NCI-H1436 treated with DMSO at 0.1 percent for 48 hours (cell line): ENCODE data around the gene CRKL.

Experiments
- DNase-seq: peaks from one replicate; lab custom pipeline; 2025; lab: John Stamatoyannopoulos, UW

The CRKL gene

DNA sequence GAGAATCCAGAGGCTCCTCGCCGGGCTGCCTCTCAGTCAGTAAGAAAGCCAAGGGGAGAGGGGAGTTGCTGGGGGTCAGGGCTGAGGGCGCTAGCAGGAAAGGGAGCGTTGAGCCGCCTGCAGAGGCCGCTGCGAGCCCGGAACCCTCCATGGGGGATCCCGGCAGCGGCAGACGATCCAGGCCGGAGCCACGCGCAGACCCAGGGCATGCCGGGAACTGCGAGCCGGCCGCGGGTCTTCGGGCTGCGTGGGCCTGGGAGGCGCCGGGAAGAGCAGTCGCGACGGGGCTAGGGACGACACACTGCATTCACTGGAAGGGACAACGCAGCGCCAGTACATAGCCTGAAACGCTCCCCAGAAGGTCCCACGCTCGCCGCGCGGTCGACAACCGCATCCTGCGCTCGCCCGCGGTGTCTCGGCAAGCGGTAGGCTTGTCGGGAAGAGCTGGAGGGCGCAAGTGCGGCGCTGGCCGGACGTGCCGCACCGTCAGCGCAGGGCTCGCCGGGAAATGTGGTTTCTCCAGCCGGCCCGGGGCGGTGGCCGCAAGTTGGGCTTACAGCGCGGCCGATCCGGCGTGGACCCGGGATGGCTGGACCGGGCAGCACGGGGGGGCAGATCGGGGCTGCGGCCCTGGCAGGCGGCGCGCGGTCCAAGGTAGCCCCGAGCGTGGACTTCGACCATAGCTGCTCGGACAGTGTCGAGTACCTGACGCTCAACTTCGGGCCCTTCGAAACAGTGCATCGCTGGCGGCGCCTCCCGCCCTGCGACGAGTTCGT, 64.8 kb downstream of the CRKL start, which contains the start of gene LZTR1:
Gene LZTR1 (plus strand): TSS at position 511 of the 776 bp plus-strand sequence. CDS start 75 bp downstream, at position 586.
- DNase-seq = peak; percentile 24

DNA sequence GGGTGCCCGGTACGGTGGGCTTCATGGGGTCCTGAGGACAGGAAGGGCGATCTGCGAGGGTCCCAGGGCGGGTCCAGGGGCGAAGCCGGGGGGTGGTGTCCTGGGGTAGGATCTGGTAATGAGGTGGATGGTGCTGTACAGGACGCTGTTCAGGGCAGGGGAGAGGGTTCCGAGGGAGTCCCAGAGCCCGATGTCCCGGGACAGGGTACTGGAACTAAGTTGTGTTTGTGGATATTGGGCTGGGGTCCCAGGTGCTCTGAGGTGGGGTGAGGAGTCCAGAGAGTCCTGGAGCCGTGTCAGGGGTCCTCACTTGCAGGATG, 65.3 kb downstream of the CRKL start:
- DNase-seq = no peak

DNA sequence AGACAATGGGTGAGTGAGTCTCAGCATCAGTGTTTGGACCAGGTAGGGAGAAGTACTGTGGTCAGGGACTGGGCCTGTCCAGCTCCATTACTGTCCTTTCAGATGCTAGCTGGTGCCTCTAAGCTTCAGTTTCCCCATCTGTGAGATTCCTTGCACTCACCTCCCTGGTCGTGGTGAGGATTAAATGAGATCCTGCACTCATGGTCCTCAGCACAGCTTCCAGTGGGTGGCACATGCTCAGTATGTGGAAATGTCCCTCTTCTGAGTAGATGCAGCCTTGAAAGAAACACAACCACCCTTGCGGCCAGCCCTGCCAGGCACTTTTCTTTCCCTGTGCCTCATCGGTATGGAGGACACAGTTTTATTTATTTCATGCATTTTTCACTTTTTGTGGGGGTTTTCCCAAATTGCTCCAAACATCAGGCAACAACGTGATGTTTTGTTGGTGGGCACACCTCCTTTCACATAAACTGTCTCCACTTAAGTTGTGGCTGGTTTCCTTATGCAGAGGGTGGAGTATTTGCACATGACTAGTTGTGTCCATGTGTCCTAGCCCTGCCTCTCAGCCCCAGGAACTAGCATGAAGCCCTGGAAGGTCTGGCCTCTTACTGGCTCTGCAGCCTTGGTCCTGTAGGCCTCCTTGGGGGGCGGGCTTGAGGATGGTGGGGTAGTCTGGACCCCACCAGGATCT, 66.0 kb downstream of the CRKL start:
- no peak for DNase-seq

DNA sequence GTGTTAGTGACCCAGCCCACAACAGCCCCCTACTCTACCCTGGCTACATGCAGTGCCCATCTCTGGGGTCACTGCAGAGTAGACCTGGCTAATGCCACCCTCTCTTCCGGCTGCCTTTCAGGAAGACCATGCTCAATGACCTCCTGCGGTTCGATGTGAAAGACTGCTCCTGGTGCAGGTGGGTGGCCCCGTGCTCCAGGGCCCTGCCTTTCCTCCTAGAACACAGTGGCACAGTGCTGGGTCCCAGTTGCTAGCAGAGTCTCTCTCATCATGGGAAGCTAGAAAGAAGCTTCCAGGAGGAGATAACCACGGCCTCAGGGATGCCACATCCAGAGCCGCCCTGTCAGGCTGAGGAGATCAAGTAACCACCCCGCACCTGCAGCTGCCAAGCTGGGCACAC, 68.5 kb downstream of the CRKL start:
- DNase-seq = no peak

DNA sequence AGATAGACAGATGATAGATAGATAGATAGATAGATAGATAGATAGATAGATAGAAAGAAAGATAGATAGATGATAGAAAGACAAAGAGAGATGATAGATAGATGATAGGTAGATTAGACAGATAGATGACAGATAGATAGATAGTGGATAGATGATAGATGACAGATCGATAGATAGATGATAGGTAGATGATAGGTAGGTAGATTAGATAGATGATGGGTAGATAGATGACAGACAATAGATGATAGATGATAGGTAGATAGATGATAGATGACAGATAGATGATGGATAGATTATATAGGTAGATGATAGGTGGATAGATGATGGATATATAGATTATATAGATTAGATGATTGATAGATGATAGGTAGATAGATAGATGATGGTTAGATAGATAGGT, 69.2 kb downstream of the CRKL start:
- DNase-seq = no peak

DNA sequence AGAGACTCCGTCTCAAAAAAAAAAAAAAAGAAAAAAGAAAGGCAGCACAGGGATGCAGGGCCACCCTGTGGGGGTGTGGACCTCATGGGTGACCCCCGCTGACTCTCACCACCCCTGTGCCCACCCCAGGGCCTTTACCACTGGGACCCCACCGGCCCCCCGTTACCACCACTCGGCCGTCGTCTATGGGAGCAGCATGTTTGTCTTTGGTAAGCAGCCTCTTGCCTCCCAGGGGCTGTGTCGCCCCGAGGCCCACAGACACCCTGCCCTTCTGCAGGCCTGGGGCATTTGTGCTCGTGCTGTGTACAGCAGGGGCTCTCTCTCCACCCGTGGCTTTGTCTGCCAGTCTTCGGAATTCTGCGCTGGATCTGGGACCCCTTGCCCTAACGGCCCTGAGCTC, 70.2 kb downstream of the CRKL start:
- DNase-seq = no peak

DNA sequence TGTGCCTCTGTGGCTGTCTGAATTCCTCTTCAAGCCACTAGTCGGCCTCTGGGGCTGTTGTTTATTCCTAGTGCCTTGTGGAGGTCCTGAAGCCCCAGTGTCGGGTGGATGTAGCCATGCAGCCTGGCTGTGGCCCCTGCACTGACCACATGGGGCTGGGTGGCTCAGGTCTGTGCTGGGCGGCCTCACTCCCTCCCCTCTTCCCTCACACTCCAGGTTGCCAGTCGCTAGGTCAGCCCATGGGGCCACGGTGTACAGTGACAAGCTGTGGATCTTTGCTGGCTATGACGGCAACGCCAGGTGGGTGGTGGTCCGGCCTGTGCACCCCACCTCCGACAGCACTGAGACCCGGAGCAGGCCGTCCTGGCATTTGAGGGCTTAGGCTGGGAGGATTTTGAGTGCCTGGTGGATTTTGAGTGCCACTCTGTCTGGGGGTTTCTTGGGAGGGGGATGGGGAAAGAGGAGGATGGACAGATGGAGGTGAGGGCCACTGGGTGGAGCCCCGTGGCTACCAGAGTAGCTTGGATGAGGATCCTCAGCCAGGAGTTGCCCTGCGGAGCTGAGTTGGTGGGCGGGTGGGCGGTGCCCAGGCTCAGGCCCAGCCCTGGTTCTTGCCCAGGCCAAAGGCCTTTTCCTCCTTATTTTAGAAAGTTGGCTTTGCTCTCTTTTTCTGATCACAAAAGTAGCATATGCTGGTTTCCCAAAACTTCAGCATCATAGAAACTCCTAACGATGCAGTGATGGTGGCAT, 71.5 kb downstream of the CRKL start:
- no peak for DNase-seq

DNA sequence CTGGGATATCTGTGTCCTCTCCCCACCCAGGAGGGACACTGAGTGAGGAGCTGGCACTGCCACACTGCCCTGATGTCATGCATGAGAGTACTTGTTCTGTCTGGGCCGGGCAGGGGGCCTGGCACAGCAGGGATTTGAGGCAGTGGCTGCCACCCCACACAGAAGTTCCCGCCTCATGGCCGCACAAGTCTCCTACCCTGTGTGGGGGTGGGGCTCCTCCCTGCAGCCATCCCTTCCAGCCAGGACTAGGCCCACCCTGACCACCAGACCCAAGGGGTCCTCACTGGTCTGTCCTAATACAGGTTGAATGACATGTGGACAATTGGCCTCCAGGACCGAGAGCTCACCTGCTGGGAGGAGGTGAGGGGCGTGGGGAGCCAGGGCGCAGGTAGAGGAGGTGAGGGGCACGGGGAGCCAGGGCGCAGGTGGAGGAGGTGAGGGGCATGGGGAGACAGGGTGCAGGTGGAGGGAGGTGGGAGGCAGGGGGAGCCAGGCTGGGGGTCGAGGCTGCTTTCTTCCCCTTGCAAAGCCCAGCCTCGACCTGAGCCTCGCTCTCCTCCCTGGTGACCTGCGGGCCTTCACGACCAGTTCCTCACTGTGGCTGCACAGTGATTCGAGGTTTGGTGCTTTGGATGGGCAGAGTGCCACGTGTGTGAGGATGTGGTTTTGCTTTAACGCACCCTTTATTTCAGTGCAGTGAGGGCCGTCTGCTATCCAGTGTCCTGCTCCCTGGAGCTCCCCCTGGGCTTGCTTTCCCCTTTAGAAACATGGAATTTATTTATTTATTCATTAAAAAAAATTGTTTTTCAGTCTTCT, 72.3 kb downstream of the CRKL start:
- no peak for DNase-seq

DNA sequence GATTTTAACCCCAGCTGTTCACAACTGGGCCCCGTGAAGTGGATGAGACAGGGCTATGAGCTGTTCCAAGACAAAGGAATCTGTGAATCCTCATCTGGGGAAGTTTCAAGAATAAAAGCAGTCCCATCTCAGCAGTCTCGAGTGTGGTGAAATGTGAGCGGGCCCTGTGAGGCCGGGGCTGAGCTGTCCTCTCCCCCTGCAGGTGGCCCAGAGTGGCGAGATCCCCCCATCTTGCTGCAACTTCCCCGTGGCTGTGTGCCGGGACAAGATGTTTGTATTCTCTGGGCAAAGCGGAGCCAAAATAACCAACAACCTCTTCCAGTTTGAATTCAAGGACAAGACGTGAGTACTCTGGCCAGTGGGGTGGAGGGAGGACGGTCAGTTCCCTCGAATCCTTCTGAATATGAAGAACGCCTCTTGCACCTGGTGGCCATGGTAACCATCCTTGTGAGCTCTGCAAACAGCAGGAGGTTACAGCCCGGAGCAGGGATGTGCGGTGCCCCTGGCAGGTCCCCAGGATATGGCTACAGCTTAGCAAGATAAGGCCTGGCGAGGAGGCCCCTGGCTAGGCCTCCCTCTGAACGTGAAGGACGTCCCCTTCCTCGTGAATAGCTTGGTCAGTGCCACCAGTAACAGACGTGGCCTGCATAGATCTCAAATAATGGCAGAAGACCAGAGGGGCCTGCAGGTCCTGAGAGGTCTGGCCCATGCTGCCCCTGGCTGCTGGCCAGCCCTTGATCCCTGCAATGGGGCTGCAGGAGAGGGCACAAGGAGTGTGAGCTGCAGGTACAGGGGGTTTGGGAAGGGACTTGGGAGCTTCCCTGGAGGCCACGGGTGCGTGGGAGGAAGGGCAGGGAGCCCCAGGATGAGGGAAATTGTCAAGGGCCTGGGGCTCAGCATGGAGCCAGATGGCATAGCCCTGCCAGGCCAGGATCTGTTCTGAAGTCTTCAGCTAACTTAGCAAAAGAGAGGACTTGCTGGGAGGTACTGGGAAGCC, 73.3 kb downstream of the CRKL start:
- no peak for DNase-seq

DNA sequence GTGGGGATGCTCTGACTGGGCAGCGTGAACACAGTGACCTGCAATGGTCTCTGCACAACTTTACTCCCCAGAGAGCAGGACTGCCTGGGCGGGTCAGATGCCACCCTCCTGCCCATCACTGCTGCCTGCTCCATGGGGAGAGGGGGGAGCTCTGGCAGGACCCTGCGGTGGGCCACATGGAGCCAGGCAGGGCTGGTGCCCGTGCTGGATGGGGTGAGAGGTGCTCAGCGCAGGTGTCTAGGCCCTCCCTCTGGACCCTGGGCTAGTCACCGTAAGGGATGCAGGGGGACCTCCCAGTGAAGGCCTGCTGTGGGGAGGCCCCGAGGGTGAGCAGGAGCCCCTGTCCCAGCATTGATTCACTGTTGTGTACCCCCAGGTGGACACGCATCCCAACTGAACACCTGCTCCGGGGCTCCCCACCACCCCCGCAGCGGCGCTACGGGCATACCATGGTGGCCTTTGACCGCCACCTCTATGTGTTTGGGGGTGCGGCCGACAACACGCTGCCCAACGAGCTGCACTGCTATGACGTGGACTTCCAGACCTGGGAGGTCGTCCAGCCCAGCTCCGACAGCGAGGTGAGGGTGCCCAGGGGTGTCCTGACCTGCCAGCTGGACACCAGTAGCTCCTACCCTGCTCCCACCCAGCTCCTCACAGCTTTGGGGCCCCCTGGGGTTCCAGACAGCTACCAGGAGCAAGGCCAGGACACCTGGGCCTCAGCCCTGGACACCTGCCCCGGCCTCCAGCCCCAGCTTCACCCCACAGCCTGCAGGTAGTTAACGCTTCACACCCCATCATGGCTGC, 74.2 kb downstream of the CRKL start:
- DNase-seq = no peak

DNA sequence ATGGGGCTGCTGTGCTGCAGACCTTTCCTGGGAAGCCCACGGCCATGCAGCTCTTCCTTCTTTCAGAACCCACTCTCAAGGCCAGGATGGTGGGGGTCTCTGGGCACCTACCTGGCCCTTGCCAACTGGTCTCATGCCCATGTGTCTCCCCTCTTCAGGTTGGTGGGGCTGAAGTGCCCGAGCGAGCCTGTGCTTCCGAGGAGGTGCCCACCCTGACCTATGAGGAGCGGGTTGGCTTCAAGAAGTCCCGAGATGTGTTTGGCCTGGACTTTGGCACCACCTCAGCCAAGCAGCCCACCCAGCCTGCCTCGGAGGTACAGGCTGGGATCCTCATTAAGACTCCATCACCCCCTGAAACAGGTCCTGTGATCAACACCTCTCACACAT, 74.8 kb downstream of the CRKL start:
- DNase-seq = no peak

DNA sequence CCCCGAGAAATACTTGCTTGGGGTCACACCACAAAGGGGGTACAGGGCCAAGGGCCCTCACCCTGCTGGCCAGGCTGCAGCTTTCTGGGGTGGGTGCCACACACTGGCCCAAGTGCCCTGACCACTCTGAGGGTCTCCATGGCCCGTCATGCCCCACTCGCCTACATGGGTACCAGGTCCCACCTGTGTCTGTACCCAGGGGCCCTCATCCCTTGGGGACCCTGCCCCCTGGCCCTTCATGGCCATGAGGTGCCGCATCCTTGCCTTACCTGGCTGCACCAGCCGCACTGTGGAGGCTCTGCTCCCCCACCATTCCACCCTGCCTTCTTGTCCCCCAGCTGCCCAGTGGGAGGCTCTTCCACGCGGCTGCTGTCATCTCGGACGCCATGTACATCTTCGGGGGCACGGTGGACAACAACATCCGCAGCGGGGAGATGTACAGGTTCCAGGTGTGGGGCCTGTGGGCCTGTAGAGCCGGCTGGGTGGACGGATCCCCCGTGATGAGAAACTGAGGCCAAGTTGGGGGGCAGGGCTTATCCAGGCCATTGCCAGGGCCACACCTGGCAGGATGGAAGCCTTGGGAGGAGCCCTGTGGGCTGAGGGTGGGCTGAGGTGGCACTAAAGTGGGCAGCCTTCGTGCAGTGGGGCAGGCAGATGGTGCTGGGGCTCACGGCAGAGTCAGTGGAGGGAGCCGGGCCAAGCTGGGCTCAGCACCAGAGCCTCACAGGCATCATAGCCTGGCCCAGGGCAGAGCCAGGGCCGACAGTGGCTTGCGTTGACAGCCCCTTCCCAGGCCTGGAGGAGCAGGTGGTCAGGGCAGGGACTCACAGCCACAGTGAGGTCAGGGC, 75.5 kb downstream of the CRKL start:
- no peak for DNase-seq

DNA sequence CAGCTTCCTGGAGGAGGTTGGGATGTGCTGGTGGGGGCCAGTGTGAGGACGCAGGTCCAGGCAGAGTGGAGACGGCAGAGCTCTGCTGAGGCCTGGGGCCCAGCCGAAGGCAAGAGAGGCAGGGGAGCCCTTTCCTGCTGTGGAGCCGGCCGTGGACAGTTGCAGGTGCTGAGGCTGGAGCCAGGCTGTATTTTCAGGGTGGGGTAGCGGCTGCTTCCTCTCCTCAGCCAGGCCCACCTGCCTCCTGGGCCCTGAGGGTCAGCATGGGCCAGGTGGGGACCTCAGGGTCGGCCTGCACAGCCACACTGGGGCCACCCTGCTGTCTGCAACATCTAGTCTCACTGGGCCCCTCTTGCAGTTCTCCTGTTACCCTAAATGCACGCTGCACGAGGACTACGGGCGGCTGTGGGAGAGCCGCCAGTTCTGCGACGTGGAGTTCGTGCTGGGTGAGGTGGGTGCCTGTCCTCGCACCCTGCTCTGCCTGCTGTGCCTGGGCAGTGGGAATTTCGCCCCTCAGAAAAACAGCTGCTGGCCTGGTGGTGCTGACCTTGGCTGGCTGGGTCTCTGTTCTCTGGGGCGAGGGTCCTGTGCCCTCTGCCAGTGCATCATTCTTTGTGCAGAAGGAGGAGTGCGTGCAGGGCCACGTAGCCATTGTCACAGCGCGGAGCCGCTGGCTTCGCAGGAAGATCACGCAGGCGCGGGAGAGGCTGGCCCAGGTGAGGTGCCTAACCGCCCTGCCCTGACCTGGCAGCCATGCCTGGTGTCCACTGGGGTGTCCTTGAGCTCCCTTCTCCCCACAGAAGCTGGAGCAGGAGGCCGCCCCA, 76.3 kb downstream of the CRKL start:
- DNase-seq = no peak

DNA sequence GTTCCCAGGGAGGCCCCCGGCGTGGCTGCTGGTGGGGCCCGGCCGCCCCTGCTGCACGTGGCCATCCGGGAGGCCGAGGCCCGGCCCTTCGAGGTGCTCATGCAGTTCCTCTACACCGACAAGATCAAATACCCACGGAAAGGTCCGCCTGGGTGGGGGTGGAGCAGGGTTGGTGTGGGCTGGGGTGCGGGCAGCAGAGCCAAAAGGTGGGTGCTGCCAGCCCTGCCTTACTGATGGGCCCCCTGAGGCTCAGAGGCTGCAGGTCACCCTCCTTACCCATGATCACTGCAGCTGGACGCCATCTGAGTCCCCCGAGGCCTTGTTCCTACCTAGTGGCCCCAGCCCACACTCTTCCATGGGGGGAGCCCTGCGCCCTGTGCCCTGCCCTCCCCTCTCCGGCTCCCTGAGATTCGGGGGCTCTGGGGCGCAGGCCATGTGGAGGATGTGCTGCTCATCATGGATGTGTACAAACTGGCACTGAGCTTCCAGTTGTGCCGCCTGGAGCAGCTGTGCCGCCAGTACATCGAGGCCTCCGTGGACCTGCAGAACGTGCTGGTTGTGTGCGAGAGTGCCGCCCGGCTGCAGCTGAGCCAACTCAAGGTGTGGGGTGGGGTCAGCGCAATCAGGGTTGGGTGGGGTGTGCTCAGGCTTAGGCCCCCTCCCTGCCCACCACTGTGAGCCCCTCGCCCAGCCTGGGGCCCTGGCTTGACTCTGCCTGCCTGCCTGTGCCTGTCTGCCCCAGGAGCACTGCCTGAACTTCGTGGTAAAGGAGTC, 77.1 kb downstream of the CRKL start:
- DNase-seq = no peak

DNA sequence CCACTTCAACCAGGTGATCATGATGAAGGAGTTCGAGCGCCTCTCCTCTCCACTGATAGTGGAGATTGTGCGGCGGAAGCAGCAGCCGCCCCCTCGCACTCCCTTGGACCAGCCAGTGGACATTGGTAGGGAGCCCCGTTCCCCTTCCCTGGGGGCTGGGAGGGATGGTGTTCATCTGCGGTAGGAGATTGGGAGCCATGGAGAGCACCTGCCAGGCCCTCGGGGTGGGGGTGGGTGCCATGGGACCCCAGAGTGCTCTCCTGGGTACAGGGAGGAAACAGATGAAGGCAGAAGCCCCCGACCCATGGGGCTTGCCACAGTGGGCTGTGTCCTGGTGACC, 77.7 kb downstream of the CRKL start:
- no peak for DNase-seq

DNA sequence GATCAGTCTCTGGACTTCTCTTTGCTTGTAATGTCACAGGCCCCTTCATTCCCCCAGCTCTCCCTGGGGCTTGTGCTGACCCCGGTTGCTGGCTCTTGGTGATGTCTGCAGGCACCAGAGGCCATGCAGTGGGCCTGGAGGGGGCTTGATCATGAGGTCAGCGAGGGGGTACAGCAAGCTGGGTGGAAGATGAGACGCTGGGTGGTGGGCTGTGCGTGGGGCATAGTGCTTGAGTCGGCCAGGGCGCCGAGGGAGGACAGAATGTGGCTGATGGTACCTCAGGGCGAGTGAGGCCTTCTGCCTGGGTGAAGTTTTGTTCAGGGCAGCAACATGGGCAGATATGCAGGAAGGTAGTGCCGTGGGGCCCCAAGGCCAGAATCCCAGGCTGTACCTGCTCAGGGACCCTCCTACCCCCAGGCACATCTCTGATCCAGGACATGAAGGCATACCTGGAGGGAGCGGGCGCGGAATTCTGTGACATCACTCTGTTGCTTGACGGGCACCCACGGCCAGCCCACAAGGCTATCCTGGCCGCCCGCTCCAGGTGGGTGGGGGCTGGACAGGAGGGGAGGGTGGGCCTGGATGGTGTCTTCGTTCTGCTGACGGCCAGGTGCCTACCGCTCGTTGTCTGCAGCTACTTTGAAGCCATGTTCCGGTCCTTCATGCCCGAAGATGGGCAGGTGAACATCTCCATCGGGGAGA, 78.3 kb downstream of the CRKL start:
- no peak for DNase-seq

DNA sequence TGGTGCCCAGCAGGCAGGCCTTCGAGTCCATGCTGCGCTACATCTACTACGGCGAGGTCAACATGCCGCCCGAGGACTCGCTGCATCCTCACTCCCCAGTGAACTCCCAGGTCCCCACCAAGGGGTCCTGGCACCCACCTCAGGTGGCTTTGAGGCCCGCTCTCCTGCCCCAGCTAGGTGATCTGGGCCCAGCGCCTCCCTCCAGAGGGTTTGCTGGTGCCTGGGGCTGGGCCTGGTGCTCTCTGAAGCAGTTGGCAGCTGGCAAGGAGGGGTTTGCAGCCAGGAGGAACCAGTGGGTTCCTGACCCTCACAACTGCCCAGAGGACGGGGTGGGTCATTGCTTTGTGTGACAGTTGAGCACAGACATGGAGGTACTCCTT, 78.8 kb downstream of the CRKL start:
- DNase-seq = no peak
